ENCODE data around the gene FGFR3.

The FGFR3 gene

DNA sequence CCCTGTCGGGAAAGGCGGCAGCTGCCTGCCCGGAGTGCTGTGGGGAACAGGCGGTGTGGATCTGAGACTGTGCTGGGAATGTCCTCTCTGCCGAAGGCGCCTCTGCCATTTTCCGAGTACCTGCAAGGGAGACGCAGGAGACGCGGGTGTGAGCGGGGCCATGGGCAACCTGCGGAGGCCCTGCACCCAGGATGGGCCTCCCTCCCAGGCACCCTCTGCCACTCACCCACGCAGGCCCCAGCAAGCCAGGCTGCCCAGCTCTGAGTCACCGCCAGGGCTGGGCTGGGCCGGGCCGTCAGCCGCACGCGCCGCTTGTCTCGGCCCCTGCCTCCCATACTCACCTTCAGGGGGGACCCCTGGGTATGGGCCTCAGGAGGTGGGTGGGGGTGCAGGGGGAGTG, 3.5 kb upstream of the FGFR3 start:
- no peak for DNase-seq

DNA sequence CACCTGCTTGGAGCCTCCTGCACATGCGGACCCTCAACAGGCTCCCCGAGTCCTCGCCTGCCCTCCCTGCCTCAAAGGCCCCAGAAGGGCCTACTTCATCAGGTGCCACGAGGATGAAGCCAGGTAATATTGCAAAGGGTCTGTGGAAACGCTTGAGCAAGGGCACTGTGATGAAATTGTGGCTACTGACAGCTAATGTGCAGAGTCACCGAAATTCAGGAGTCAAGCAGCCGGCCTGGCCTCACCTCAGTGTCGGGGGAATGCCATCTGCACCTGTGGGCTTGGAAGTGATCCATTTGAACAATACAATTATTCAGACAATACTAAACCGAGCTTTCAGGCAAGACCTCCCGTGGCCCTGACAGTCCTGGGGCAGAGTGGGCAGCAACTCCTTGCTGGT, 3.1 kb upstream of the FGFR3 start:
- no peak for DNase-seq

GRCh38 chr4:1792158-1792831, 798 bp upstream of the FGFR3 start:
- DNase-seq: no peak

DNA sequence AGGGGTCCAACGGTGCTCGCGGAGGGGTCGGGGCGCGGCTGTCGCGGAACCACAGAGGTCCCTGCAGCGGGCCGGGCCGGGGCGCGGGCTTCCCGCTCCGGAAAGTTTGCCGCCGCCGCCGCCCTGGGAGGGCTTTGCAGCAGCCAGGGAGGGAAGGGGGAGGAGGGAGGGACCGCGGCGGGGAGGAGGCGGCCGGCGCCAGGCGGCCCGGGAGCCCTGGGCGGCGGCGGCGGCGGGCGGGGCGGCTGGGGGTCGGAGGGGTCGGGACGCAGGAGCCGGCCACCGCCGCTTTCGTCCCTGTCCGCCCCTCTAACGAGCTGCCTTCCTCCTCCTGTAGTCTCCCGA, 375 bp downstream of the FGFR3 start:
- DNase-seq: peak; percentile 29

- DNase-seq: no peak
Measured at GRCh38 chr4:1793940-1794808, 1.1 kb downstream of the FGFR3 start.

DNA sequence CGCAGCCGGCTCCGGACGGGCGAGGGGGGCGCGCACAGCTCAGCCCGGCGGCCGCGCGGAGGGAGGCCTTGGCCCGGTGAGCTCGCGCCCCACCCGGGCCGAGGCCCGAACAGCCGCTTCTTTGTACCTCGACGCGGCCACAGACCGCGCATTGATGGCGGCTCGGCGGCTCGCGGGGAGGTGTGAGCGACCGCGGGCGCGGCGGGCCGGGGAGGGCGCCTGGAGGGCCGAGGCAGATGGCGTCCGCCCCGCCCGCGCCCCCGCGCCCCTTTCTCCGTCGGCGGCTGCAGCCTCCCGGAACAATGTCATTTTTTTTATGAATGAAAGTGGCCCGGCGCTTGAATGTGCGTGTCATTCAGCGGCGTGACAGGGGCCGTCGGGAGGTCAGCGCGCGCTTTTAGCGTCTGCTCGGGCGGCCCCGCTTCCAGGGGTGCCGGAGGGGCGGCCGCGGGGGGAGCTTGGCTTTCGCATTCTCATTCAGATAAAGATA, 1.8 kb downstream of the FGFR3 start:
- DNase-seq: no peak

DNA sequence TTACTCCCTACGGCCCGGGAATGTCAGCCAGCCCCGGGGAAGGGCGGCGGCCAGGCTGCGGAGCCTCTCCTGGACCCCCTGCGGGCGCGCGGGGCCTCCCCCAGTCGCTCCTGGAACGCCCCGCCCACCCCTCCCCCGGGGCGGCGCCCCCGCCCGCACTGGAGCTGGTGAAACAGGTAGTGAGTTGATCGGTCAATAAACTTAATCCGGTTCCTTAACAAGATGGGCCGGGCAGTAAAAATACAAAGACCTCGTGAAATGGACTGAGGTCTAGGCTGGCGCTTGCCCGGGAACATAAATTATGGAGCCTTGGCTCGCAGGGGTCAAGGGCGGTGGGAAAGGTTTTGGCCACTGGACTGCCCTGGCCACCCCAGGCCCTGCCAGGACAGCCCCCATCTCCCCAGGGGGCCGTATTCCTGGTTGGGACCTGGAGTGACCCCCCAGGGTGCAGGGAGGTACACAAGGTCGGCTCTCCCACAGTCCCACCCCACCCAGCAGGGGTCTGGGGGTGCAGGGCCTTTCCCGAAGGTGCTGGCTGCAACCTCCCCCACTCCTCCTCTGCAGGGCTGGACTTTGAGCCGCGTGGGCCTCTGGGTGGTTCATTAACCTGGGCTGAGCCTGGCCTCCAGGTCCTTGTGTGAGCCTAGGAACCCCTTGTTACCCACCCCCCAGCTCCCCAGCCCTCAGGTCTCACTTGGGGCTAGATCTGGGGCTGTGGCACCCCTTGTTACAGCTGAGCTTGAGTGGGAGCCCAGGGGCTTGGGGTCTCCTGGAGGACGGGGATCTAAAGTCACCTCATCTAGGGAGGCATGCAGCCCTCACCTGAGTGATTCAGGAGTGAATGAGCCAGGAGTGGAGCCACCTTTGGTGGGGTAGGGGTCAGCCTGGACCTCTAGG, 2.5 kb downstream of the FGFR3 start:
- no peak for DNase-seq

DNA sequence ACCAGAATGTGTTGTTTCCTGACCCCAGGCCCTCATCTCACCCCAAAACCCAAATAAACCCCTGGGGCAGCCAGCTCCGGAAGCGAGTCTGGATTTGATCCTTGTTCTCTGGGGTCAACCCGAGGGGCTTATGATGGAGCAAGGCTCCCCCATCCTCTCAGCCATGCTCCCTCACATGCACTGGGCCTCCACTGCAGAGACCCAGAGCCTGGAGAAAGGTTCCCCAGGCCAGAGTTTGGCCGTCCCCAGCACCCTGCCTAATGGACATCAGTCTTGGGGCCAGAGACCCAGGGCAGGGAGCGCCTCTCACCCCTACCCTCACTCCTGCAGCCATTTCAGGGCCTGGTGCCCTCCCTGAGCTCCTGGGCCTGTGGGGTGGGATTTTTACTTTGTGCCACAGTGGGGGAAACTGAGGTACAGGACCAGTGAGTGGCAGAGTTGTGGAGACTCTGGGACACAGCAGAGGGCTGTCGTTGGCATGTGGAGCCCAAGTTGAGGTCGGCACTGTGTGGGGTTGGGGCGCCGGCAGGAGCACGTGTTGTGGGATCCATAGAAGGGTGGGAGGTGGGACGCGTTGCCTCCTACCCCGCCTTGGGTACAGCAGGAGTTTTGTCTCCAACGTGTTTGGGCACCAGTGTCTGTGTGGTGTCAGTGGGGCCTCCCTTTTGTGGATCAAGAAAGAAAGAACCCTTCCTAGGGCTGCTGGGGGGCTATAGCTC, 3.6 kb downstream of the FGFR3 start:
- DNase-seq: no peak

DNA sequence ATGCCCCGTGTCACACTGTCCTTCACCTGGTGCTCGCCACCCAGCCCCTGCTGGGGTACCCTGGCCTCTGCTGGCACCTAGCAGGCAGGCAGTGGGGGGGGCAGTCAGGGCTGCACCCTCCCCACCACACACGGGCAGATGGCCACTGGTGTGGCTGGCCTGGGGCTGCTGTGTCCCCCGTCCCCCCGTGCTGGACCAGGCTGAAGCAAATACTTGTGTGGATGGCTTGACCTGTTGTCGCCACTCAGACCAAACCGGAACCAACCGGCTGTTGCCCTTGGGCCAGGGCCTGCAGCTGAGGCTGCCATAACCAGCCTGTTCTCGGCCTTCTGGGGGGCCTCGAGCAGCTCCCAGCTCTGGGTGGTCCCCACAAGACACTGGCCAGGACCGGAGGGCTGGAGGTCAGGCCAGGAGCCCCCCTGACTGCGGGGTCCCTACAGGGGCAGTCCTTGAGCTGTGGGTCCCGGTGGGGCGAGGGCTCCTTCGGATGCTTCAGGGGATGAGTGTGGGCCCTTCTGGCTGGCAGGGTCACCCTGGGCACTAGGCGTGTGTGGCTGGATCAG, 4.3 kb downstream of the FGFR3 start:
- no peak for DNase-seq

GRCh38 chr4:1797861-1798579, 4.9 kb downstream of the FGFR3 start:
- DNase-seq: no peak

DNA sequence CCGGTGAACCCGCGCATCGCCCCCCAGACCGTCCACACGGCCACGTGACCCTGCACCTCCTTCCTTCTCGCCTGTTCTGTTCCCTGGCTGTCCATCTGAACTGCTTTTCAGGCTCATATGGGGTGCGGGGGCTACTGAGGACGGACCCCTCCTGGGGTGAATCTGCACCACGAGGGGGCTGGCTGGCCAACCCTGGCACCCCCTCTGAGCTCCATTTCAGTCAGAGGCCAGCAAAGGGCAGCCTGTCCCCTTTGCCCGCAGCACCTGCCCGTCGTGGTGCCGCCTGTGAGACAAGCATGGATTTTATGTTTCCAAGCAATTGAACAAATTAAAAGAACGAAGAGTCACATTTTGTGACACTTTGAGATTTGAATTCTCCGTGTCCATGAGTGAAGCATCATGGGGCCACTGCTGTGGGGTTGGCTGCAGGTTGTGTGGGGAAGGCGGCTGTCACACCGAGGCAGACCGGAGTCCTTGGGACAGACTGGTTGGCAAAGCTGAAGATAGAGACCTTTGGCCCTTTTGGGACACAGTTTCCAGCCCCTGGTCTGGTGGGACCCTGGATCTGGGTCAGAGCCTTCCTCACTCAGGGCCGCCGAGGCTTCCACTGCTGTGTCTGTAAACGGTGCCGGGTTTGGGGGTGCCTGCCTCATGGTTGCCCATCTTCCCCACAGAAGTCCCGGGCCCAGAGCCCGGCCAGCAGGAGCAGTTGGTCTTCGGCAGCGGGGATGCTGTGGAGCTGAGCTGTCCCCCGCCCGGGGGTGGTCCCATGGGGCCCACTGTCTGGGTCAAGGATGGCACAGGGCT, 5.7 kb downstream of the FGFR3 start:
- DNase-seq: no peak

- DNase-seq: no peak
Measured at GRCh38 chr4:1799387-1800375, 6.6 kb downstream of the FGFR3 start.

DNA sequence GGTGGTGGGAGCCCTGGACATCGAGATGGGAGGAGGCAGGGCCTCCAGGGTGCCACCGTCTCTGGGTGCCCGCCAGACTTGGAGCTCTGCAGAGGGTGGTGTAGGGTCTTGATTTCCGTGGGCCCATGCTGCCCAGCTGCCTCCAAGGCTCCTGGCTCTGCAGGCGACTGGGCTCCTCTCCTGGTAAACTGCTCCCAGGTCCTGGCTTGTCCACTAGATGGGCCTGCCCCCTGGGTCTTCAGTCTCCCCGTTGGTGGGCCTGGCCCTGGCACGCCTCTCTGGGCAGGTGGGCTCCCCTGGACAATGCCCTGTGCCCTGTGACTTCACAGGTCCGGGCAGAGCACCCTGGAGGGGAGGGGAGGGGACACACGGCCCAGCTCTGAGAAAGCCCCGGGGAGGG, 7.7 kb downstream of the FGFR3 start:
- DNase-seq: no peak

GRCh38 chr4:1801286-1801958, 8.3 kb downstream of the FGFR3 start:
- DNase-seq: no peak

GRCh38 chr4:1802151-1802715, 9.1 kb downstream of the FGFR3 start:
- DNase-seq: no peak

- no peak for DNase-seq
Measured at GRCh38 chr4:1802720-1803522, 9.8 kb downstream of the FGFR3 start.

Measured in stimulated activated CD4-positive, alpha-beta T cell treated with anti-CD3 and anti-CD28 coated beads, Interleukin-4, amount 100 ng/mL, for 24 hours (primary cell).